GM21447 (cell line): ENCODE results near the gene CEACAM8.
"Not testable (repeated sequence)": the region's sequence is repeated elsewhere in the genome, so short reads cannot be mapped to it uniquely, and the experiment has no call there.

Source experiments
- ATAC-seq: cut with Tn5 transposase; IDR thresholded peaks from one replicate; pipeline ENCODE4 v1.9.1; 2021; ENCODE audit not compliant: unreplicated experiment

Gene CEACAM8

GRCh38 chr19:42546831-42547500, 47.8 kb downstream of the CEACAM8 start:
- ATAC-seq, result no peak

DNA sequence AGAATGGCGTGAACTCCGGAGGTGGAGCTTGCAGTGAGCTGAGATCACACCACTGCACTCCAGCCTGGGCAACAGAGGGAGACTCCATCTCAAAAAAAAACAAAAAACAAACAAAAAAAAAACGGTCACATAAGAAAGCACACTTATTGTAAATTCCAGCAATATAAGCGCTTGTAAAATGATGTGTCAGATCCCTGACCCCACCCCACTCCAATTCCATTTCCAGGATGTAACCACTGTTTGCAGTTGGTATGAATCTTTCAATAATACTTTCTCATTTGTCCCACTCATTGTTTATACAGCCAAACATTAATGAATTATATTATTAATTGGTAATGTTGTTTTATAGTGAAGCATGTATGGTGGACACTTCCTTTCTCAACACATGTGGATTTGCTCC, 50.6 kb downstream of the CEACAM8 start:
- ATAC-seq, result no peak

DNA sequence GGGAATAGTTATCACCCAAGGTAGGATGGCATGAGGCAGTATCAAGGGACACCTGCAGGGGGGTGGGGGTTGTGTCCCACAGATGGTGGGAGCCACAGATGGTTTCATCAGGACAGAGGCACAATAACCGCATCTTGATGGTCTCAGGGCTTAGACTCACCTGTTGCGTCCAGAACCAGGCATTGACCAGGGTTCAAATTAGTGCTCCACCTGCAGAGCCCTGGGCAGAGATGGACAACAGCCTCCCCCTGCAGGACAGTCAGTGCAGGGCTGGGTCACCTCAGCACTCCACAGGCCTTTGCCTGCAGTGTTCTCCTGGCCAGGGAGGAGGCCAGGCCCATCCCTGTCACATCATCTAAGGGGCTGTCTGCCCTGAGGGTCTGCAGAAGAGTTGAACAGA, 51.9 kb downstream of the CEACAM8 start:
- ATAC-seq, result no peak

GRCh38 chr19:42540071-42540553, 54.6 kb downstream of the CEACAM8 start:
- no peak for ATAC-seq

GRCh38 chr19:42538841-42539709, 55.6 kb downstream of the CEACAM8 start:
- no peak for ATAC-seq

DNA sequence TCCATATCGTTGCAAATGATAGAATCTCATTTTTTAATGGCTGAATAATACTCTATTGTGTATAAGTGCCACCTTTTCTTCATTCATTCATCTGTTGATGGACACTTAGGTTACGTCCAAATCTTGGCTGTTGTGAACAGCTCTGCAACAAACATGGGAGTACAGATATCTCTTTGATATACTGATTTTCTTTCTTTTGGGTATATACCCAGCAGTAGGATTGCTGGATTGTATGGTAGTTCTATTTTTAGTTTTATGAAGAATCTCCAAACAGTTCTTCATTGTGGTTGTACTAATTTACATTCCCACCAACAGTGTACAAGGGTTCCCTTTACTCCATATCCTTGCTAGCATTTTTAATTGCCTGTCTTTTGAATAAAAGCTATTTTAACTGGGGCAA, 59.4 kb downstream of the CEACAM8 start:
- not testable (repeated sequence) for ATAC-seq

- ATAC-seq, result no peak
Measured at GRCh38 chr19:42534391-42534790, 60.3 kb downstream of the CEACAM8 start.

GRCh38 chr19:42532891-42533290, 61.8 kb downstream of the CEACAM8 start:
- no peak for ATAC-seq

- no peak for ATAC-seq
Measured at GRCh38 chr19:42531313-42531712, 63.4 kb downstream of the CEACAM8 start.
